ENCODE data around the gene DRAM1. TPM values are rescaled to one million over a fixed set of nuclear protein-coding genes. Genes with fewer than 3 reads are reported as not detected.

Gene DRAM1
- total RNA-seq, 3 donors from 2014 or later (not counting 1 experiment from before 2014, with no cell fraction given): 9.8 to 10.5 (median 10.0) TPM

DNA sequence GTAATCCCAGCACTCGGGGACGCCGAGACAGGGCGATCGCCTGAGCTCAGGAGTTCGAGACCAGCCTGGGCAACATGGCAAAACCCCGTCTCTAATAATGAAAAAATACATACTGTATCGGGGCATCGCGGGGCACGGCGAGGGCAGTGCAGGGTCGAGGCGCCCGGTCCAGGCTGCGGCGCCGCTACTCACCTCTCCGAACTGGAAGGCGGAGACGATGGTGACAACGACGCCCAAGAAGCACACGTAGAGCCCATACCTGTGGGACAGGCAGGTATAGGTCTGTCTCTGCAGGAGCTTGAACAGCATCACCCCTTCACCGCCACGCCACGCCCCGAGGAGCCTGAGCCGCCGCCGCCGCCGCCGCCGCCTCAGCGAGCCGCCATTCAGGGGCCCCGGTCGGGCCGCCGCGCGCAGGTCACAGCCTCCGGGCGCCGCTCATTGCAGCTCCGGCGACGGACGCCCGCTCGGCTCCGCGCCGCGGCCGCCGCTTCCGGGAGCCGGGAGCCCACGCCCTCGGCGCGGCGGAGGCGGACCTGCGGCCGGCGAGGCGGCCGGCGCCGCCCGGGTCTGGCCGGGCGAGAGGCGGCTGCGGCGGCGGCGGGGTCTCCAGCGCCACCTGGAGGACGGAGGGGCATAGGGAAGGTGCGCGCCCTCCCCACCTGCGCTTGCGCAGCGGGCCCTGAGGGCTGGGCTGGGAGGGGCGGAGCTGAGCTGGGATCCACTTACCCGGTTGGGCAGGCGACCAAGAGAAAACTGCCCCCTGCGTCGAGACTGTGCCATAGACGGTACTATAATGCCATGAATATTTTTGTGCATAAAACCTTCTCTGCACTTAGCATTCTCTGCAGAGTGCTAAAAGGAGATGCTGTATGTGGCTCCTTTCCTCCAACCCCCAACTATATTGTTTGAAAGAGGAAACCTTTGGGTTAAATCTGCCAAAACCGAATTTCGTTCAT, 46.7 kb upstream of the DRAM1 start, which contains the start of gene GNPTAB:
GNPTAB (minus strand) TSS at position 593 of the 959 bp plus-strand sequence; CDS start at position 309, 284 bp downstream.
- no peaks in the 10 kb centered on the region for H3K36me3 ChIP-seq (ENCODE audit: control insufficient read depth, insufficient read depth, low read length)
- H3K27me3 ChIP-seq (ENCODE audit: control insufficient read depth, insufficient read depth, low read length): no peaks in the 10 kb centered on the region
- Mint-ChIP-seq H3K4me1 (peaks cover 53 to 56% of the 10 kb centered on the region in 2 donors), H3K27me3 (ENCODE audit: low read depth in 2 of 2) (no peaks in the 10 kb centered on the region), H3K9me3 (no peaks in the 10 kb centered on the region), H3K36me3 (no peaks in the 10 kb centered on the region), H3K27ac (peak within 1 kb of the TSS; percentile 84 to 90), H3K4me3 (peak within 1 kb of the TSS; percentile 99)
- intact Hi-C loops (cut with micrococcal nuclease): loop anchor here (2.0 to 5.0 kb wide), 3 partner anchors 38 to 423 kb away; partner anchors contain the start of gene ARL1
- peak within 1 kb of the TSS; percentile 79 for H3K4me3 ChIP-seq (ENCODE audit: low read length)
- H3K9me3 ChIP-seq (ENCODE audit: control insufficient read depth, insufficient read depth, low read length): no peaks in the 10 kb centered on the region
- TF ChIP-seq, protein P1, sequence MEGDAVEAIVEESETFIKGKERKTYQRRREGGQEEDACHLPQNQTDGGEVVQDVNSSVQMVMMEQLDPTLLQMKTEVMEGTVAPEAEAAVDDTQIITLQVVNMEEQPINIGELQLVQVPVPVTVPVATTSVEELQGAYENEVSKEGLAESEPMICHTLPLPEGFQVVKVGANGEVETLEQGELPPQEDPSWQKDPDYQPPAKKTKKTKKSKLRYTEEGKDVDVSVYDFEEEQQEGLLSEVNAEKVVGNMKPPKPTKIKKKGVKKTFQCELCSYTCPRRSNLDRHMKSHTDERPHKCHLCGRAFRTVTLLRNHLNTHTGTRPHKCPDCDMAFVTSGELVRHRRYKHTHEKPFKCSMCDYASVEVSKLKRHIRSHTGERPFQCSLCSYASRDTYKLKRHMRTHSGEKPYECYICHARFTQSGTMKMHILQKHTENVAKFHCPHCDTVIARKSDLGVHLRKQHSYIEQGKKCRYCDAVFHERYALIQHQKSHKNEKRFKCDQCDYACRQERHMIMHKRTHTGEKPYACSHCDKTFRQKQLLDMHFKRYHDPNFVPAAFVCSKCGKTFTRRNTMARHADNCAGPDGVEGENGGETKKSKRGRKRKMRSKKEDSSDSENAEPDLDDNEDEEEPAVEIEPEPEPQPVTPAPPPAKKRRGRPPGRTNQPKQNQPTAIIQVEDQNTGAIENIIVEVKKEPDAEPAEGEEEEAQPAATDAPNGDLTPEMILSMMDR (IDR thresholded peaks at IDR 0.05): peak; percentile 61
- ATAC-seq (peak; percentile 90 to 98 (median 90)), DNase-seq (peak; percentile 97 to 98)
- H3K4me1 ChIP-seq (ENCODE audit: control insufficient read depth, insufficient read depth, low read length): peaks cover 32% of the 10 kb centered on the region
- H3K27ac ChIP-seq (ENCODE audit: low read length): peak within 1 kb of the TSS; percentile 68
- WGBS (ENCODE audit: insufficient coverage): under 1% methylated on average over 96 of the region's 96 CpGs

DNA sequence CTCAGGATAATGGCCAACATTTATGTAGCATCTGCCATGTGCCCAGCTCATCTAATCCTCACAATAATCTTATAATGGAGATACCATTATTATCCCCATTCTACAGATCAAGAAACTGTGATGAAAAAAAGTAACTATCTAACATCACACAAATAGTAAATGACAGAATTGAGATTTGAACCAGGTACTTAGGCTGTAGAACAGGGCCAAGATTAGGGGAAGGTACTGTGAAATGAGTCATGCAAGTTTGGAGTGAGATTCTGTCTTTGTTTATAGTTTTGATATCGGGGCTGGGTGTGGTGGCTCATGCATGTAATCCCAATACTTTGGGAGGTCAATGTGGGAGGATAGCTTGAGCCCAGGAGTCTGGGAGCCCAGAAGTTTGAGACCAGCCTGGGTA, 45.4 kb upstream of the DRAM1 start:
- TF ChIP-seq, protein P1 (IDR thresholded peaks at IDR 0.05): no peak
- peak overlapping the region in 1 of 2 donors; percentile 68 for H3K27ac Mint-ChIP-seq
- Histone ChIP-seq H3K4me3 (ENCODE audit: low read length) (no peak overlapping the region), H3K4me1 (ENCODE audit: control insufficient read depth, insufficient read depth, low read length) (peaks cover 27% of the 10 kb centered on the region), H3K9me3 (ENCODE audit: control insufficient read depth, insufficient read depth, low read length) (no peaks in the 10 kb centered on the region), H3K27ac (ENCODE audit: low read length) (no peak overlapping the region), H3K27me3 (ENCODE audit: control insufficient read depth, insufficient read depth, low read length) (no peaks in the 10 kb centered on the region), H3K36me3 (ENCODE audit: control insufficient read depth, insufficient read depth, low read length) (no peaks in the 10 kb centered on the region)
- H3K4me1 Mint-ChIP-seq: peaks cover 42 to 45% of the 10 kb centered on the region in 2 donors
- H3K36me3 Mint-ChIP-seq: no peaks in the 10 kb centered on the region
- intact Hi-C loops (cut with micrococcal nuclease): loop anchor here (5.0 kb wide), 1 partner anchor 425 kb away; the partner anchor contains the start of gene ARL1
- no peak for ATAC-seq
- H3K9me3 Mint-ChIP-seq: no peaks in the 10 kb centered on the region
- H3K4me3 Mint-ChIP-seq: peak overlapping the region; percentile 69
- no peak for DNase-seq
- 92% methylated on average over 1 of the region's 1 CpG for WGBS (ENCODE audit: insufficient coverage)
- no peaks in the 10 kb centered on the region for H3K27me3 Mint-ChIP-seq (ENCODE audit: low read depth in 2 of 2)

DNA sequence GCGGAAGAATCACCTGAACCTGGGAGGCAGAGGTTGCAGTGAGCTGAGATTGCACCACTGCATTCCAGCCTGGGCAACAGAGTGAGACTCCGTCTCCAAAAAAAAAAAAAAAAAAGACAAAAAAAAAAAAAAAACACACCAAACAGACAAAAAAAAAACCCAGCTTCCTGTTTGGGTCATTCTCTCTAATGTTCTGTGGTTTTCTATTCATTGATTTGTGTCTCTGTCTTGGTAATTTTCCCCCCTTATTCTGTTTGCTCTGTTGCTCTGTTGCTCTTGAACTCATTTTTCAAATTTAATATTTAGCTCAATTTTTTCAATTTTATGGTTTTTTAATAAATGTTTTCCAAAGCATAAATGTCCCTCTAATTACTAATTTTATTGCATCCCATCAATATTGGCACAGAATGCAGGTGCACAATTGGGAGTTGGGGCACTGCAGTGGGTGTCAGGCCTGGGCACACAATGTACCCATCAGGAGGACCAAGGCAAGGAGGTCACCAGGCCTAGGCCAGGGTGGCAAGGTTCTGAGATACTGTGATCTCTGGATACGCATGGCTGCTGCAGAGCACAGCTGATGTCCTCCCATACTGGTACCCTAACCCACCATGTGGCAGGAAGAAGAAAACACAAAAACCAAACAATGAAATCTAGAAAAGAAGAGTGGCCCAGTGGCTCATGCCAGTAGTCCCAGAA, 38.6 kb upstream of the DRAM1 start:
- ATAC-seq (peak in 1 of 3 donors; percentile 39), DNase-seq (peak in 1 of 2 donors; percentile 62)
- Histone ChIP-seq H3K36me3 (ENCODE audit: control insufficient read depth, insufficient read depth, low read length) (no peaks in the 10 kb centered on the region), H3K4me3 (ENCODE audit: low read length) (no peak overlapping the region), H3K27ac (ENCODE audit: low read length) (no peak overlapping the region), H3K4me1 (ENCODE audit: control insufficient read depth, insufficient read depth, low read length) (peaks cover 14% of the 10 kb centered on the region), H3K27me3 (ENCODE audit: control insufficient read depth, insufficient read depth, low read length) (no peaks in the 10 kb centered on the region), H3K9me3 (ENCODE audit: control insufficient read depth, insufficient read depth, low read length) (no peaks in the 10 kb centered on the region)
- 43% methylated on average over 2 of the region's 3 CpGs for WGBS (ENCODE audit: insufficient coverage)
- intact Hi-C loops (cut with micrococcal nuclease): loop anchor here (1.0 kb wide), 1 partner anchor 65 kb away; no protein-coding TSS in a partner anchor
- H3K36me3 Mint-ChIP-seq: no peaks in the 10 kb centered on the region
- H3K9me3 Mint-ChIP-seq: no peaks in the 10 kb centered on the region
- H3K27me3 Mint-ChIP-seq (ENCODE audit: low read depth in 2 of 2): no peaks in the 10 kb centered on the region
- H3K4me1 Mint-ChIP-seq: peaks cover 9% of the 10 kb centered on the region in 2 donors
- TF ChIP-seq, protein P1 (IDR thresholded peaks at IDR 0.05): no peak
- H3K27ac Mint-ChIP-seq: peak overlapping the region; percentile 5 to 78
- peak overlapping the region; percentile 46 for H3K4me3 Mint-ChIP-seq
